A549 (cell line): Measurements from ENCODE around the gene CEP112.

Source experiments
- CTCF ChIP-seq: fragments of >200 bp; sonication (Bioruptor Twin); formaldehyde crosslinking; IDR thresholded peaks from 3 replicates; pipeline ENCODE4 v1.5.1; 2016
- HES2 ChIP-seq: fragments of >200 bp; sonication (Bioruptor Twin); formaldehyde crosslinking; IDR thresholded peaks from 2 replicates; pipeline ENCODE4 v1.6.1; 2016
- HOXA7 ChIP-seq: fragments of 250-450 bp; sonication (Bioruptor Pico); IDR thresholded peaks from 2 replicates; pipeline ENCODE4 v1.5.0; 2020; ENCODE audit warnings: mild to moderate bottlenecking, moderate library complexity
- MAX ChIP-seq: IDR thresholded peaks from 2 replicates; pipeline ENCODE4 v1.6.1; 2012
- POLR2A ChIP-seq: IDR thresholded peaks from 2 replicates; pipeline ENCODE4 v1.6.1; 2012; ENCODE audit warnings: mild to moderate bottlenecking, low read length
- REST ChIP-seq: fragments of 200-600 bp; sonication (generic); IDR thresholded peaks from 2 replicates; pipeline ENCODE4 v1.6.1; 2016; ENCODE audit warnings: antibody characterized with exemption, mild to moderate bottlenecking, moderate library complexity
- SMC3 ChIP-seq: fragments of >200 bp; sonication (Bioruptor Twin); formaldehyde crosslinking; IDR thresholded peaks from 3 replicates; pipeline ENCODE4 v1.6.1; 2018; ENCODE audit warnings: inconsistent platforms

GRCh38 chr17:65824901-65825300 is 367.0 kb downstream of the CEP112 start:
- TF ChIP-seq POLR2A (no peak), CTCF (no peak), HES2 (no peak), HOXA7 (CRISPR knock-in tag) (no peak), SMC3 (no peak), REST (no peak), MAX (no peak)
